CD4-positive, alpha-beta T cell treated with Interferon gamma for 1 hour (primary cell): ENCODE measurements around the gene C20orf144.
"Not testable (repeated sequence)": the region's sequence is repeated elsewhere in the genome, so short reads cannot be mapped to it uniquely, and the experiment has no call there.

Source experiments
- DNase-seq: peaks from one replicate; pipeline ENCODE4 v3.0.0-alpha.2; 2020

Gene C20orf144

DNA sequence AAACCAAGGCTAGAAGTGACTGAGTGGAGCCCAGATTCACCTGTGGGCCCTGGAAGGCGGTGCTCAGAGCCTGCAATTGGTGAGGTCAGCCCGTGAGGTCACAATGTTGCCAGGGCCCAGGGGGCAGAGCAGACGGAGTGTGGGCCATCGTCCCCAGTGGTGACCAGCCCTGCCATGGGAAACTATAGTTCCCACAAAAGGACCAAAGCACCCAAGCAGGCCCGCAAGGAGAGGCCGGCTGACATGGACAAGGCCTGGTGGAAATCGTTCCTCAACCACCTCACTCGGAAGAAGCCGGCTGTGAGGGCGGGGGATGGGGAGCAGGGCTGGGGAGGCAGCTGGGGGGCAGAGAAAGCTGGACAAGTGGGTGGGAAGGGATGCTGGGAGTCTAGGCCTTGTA lies at the start of gene C20orf144:
Gene C20orf144, plus strand, starts transcription at position 156 of the 400 bp plus-strand sequence. Its CDS starts 19 bp downstream, at position 175.
- no peak for DNase-seq

DNA sequence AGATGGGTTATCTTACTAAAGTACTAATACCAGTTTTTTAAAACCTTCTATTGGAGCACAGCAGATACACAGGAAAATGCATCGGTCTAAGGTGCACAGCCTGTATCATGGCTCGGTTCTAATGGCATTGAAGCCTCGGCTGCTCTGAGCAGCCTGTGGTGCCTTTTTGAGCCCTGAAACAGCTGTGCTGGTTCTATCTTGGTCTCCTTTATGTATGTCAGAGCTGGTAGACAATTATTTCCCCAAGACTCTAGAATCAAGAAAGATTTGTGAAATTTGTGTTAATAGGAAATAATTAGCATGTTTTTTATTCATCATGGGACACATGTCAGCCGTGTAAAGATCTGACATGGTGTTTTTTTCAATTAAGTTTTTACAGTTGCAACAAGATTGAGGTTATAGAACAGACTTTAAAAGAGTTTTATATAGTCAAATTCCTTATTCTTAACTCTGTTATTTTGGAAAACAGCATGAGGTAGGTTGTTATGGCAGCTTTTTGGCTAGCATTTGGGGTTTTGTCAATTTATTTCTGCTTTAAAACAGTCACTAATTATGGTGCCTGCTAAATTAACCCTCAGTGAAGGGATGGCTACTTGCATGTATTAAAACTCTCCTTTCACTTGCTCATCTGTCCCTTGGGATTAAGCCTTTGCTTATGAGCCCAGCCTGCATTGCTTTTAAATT lies 40.3 kb upstream of the C20orf144 start:
- no peak for DNase-seq

DNA sequence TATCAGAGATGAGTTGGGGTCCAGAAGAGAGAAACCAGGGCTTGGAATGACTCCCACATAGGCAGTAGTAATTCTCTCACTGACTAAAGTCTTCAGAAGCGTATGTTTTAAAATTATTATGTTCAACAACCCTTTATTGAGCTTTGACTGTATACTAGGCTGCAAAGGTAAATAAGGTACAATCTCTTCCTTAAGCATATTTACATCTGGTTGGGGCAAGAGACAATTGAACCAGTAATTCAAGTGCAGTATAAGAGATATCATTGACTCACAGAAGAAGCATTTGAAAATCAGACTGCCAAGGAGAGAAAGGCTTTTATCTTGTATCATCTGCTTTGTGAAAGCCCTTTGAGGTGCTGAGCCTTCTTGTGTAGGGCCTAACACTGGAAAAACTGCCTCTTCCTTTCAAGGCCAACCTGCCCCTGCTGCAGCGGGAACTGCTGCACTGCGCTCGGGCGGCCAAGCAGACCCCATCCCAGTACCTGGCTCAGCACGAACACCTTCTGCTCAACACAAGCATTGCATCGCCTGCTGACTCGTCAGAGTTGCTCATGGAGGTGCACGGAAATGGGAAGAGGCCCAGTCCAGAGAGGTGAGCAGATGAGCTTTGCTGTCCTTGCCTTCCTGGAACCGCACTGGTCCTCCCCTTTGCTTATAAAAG lies 39.3 kb upstream of the C20orf144 start:
- DNase-seq = no peak

DNA sequence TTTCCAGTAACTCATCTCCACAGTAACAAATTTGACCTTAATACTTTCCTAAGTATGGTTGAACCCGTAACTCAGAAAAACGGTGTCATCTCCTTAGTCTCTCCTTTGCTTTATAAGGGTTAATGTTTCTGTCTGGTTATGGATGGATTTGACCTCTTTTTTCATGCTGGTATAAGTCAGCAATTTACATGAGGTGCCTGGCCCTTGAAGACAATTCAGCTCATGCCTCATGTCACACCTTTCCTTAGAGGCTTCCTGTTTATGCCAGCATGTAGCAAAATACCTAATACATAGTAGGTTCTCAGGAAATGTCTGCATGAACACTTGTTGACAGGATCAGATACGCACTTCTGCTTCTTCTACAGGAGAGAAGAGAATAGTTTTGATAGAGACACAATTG lies 37.7 kb upstream of the C20orf144 start:
- no peak for DNase-seq

DNA sequence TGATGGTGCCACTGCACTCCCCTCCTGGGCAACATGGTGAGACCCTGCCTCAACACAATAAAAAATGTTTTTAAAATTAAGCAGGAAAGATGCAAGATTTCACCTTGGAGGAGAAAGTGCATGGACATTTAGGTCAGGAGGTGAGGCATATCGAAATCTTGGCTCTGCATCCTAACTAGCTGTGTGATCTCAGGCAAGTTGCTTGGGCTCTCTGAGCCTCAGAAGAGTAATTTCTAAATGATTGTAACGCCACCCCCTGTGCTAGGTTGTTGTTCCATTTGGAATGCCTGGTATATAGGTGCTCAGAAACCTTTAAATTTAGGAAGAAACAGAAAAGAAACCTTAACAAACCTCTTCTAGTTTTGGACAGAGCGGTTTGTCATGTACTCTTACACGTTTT lies 35.9 kb upstream of the C20orf144 start:
- DNase-seq = no peak

DNA sequence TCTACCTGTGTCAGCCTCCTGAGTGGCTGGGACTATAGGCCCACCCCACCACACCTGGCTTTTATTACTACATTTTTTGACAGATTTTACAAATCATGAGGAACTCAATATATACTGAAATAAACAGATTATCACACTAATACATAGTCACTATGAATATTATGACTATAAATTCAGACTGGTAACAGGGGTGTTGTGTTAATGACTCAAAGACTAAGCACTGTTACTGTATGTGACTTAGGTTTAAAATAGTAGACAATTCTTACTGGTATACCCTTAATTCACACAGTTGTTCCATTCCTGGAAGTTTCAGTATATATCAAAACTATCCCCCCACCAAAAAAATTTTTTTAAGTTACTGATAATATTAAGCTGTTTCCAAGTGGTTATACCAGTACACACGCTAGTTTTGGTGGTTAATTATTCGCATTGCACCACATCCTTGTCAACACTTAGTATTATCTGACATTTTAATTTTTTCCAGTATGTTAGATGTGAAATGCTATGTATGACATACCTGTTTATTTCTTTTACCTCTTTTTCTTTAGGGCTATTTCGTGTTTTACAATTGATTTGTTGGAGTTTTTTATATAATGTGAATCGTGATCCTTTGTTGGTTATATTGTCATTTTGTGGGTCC lies 34.4 kb upstream of the C20orf144 start:
- no peak for DNase-seq

DNA sequence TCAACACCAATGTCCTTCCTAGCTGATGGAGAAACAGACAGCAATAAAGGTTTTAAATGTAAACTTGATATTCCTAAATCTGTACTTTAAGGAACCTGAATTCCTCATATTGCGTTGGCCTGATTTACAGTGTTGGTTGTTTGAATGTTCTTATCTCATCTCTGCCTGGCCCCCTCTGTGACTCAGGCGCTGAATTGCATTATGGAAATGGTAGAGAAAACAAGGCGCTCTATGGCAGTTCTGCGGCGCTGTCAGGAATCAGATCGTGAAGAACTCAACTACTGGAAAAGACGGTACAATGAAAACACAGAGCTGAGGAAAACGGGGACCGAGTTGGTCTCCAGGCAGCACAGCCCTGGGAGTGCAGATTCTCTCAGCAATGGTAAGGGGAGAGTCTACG lies 32.6 kb upstream of the C20orf144 start:
- DNase-seq = no peak

DNA sequence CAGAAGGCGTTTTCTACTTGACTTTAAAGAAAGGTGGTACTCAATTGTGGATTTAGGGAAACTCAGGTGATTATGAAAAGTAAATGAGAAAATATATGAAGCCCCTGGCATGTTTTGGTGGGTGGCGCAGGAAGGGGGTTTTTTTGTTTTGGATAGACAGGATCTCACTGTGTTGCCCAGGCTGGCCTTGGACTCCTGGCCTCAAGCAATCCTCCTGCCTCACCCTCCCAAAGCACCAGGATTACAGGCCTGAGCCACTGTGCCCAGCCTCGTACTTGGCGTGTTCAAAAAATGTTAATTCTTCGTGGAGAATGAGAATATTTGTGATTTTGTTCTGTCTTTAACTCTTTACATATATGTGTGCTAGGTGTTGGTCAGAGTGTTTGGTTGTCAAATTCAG lies 32.1 kb upstream of the C20orf144 start:
- no peak for DNase-seq

DNA sequence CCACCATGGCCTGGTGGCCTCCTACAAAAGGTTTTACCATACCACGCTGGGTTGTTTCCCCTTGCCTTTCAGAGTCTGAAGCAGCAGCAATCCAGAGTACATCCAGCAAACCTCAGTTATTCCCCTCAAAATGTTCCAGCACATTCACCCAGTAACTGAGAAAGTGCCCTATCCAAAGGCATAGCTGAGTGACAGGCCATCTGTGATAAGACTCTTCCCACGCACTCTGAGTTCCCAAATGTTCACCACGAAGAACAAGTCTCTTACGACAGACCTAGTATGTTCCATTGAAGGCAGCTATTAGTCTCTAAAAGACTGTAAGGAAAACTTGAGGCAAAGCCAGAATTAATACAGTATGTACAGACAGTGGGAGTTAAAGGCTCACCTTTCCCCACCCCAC lies 31.6 kb upstream of the C20orf144 start:
- no peak for DNase-seq

DNA sequence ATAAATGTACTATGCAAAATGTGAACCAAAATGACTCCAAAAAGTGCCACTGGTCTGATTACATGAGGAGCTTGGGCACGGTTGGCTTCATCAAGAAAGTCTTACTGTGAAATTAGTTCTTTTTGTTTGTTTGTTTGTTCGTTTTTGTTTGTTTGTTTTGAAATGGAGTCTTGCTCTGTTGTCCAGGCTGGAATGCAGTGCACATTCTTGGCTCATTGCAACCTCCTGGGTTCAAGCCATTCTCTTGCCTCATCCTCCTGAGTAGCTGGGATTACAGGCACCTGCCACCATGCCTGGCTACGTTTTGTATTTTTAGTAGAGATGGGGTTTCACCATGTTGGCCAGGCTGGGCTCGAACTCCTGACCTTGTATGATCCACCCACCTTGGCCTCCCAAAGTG lies 30.2 kb upstream of the C20orf144 start:
- DNase-seq = not testable (repeated sequence)

DNA sequence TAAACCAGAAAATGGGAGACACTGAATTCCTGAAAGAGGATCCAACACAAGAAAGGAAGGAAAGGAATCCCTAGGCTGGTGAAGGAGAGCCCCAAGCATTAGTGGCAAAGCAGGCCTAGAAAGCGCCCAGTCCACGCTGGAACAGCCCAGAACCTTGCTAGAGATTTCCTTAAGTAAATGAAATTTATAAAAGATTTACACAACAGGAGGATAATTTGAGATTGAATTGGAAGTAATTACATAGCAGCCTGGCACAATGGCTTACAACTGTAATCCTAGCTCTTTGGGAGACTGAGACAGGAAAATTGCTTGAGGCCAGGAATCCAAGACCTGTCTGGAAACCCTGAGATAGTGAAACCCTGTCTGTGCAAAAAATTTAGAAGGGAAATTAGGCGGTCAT lies 26.8 kb upstream of the C20orf144 start:
- no peak for DNase-seq

DNA sequence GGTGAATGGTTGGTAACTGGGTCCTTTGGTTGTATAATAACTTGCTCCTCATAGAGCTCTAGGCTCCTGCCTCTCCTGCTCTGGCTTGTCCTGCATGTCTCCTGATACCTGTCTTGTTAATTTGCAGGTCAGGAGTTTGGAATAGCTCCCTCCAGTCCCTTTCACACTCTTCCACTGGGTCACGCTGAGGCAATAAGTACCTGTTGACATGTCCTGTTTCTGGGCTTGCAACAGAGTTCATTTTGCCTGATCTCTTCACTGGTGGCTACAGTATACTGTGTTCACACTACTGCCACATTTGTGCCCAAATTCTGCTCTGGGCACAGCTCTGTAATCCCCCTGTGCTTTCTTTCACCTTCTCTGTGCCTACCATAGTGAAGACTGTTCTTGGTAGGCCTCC lies 25.4 kb upstream of the C20orf144 start:
- no peak for DNase-seq

DNA sequence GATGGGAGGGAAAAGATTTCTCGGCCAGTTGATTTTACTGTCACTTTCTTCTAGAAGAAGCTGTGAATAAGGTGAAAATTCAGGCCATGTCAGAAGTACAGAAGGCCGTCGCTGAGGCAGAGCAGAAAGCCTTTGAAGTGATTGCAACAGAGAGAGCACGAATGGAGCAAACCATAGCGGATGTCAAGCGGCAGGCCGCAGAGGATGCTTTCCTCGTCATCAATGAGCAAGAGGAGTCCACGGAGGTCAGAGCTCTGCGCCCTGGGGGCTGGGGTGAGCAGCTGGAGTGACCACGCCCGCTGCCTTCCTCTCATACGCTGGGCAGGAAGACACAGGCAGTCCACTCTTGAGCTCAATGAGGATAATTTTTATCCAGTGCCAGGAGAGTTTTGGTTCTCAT lies 21.8 kb upstream of the C20orf144 start:
- DNase-seq = no peak

DNA sequence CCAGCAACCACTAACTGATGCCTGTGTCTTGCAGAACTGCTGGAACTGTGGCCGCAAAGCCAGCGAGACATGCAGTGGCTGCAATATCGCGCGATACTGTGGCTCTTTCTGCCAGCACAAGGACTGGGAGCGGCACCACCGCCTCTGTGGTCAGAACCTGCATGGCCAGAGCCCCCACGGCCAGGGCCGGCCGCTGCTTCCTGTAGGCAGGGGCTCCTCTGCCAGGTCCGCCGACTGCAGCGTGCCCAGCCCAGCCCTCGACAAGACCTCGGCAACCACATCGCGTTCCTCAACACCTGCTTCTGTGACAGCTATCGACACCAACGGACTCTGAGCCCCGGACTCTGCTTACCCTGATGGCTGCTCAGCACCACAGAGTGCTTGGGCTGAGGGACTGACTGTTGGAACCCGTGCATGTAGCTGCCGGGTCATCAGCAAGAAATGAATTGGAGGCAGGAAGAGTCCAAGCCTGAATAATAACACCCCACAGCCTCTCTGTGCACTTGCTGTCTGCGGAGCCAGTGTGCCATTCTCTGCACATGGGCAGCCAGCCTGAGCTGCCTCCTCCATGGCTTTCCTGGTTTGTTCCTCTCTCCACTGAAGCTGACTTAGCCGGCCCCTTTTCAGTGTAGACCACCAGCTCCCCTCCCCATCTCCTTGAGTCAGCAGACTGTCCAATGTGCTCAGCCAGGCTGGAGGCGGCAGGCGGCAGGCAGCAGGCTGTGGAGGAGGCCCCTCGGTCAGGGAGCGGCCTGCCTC lies 17.6 kb upstream of the C20orf144 start:
- no peak for DNase-seq

DNA sequence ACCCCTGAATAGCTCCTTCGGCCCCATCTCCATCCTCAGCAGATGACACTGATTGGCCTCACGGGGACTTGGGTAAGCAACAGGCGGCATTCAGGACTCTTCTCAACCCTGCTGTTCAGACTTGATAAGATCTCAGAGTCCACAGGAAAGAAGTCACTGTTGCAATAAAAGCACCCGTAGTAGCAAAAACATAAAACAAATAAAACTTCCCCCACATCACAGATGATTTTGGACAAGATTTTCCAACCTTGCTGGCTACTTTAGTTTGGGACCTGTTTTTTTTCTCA lies 17.1 kb upstream of the C20orf144 start:
- DNase-seq = no peak

DNA sequence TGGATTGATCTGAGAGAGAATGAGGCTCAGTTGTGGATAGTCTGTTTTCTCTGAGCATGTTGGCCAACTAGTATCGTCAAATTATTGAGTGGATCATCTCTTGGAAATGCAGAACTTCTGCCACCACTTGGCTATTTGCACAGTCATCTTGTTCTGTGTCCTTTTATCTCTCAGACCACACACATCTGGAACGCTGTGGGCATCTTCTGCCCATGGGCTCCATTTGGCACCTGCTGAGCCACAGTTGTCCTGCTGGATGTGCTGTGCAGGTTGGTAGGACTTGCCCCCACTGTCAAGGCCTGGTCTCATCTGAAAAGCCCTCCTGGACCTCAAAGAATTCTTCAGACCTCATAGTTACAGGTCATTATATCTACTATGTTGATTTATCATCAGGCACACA lies 16.7 kb upstream of the C20orf144 start:
- DNase-seq = no peak

DNA sequence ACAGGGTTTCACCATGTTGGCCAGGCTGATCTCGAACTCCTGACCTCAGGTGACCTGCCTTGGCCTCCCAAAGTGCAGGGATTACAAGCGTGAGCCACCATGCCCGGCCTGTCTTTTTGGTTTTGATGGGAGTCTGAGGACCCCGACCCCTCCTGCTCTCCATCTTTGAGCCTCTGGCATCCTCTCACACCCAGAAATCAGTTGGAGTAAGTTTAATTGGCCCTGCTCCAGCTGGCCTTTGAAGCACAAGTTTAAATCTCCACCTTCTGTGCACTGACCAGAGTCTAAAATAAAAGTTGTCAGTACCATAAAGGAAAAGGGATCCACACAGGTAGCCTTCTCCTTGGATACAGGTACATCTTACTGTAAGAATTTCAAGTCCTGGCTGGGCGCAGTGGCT lies 15.9 kb upstream of the C20orf144 start:
- DNase-seq = no peak

DNA sequence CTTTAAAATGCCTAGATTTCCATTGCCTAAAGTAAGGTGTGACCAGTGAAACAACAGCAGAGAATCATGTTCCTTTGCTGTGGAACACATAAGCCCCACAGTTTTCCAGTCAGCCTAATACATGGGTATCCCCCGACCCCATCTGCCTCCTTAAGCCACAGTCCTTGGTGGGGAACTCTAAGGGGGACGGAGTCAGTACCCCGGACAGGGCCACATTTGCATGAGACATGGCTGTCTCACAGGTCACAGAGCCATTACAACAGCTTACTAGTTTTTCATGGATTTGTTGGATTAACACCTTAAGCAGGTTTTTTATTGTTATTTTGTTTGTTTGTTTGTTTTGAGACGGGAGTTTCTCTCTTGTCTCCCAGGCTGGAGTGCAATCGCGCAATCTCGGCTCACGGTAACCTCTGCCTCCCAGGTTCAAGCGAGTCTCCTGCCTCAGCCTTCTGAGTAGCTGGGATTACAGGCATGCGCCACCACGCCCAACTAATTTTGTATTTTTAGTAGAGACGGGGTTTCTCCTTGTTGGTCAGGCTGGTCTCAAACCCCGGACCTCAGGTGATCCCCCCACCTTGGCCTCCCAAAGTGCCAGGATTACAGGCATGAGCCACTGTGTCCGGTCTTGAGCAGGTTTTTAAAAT lies 15.0 kb upstream of the C20orf144 start:
- not testable (repeated sequence) for DNase-seq

DNA sequence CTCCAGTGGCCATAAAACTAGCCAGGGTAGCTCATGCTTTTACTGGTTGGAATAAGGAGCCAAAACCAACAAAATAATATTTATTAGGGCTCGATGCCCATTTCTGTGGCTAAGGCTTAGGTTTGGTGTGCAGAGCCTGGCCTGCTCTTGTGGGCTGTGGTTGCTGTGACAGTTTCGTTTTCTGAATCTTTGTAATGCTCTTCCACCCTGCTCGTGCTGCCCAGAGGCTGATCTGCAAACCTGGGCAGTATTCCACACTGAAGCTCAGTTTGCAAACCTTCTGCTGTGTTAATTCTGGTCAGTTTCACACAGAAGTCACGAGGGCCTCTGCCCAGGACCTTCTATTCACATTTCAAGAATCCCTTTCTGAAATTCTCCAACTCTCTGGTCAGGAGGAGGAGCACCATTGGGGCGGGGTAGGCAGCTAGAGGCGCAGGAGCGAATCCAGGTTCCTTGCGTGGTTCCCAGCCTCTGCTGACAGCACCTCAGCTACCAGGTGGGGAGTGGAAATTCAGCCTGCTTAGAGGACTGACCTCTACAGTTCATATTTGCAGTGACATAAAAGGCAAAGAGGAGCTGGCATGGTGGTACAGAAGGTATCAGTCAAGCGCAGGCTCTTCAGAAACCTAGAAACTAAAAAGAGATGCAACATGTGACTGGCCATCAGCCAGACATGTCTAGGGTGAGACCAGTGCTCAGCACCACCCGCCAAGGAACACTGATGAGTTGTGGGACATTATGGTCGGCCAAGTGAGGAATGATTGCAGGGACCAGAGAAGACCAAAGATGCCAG lies 14.3 kb upstream of the C20orf144 start:
- no peak for DNase-seq

DNA sequence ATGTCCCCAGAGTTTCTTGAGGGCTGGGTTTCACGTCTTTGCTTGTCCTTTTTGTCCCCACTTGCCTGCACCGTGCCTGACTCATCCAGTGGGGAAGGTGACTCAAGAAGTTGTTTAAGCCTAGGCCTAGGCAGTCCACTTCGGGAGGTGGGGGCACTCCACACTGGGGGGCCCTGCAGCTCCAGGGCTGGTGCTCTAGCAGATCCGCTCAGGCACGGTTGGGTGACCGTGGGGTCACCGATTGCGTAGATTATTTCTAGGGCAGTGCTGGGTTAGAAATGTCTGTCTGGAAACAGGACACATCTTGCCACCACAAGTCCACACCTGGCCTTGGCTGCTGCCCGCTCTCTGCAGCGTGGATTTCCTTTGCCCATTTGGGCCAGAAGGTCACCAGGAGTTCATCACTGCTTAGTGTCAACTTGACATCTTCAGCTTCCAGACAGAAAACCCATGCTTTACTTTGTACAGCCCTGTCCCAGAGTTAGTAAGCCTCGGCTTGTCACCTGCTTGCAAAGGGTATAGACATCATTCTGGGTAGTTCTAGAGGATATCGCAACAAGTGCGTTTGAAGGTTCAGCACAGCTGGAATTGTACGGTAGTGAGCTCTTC lies 13.6 kb upstream of the C20orf144 start:
- DNase-seq = no peak

DNA sequence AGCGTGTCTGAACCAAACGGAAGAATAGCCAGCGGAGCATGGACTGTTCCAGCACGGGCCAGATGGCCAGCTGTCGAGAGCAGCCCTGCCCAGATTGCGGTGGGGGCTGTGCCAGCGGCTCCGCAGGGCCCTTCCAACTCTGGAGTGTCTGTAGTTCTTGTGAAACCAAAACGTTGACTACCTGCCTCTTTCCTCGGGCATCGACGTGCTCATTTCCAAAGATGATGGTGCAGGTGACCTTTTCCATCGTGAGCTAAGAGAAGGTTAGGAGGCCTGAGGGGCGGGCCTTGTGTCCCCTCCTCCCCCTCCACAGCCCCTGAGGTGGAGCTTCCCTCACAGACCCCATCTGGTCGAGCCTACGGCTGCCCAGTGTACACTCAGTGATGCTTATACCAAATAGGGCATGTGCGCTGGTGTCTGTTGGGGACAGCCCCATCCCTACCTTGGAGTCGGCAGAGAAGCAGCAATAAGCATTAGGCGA lies 12.9 kb upstream of the C20orf144 start:
- DNase-seq = no peak
